IMR-90 (cell line): ENCODE data around the gene NBPF26. TPM values are rescaled to one million over a fixed set of nuclear protein-coding genes. Genes with fewer than 3 reads are reported as not detected.
"Not testable (repeated sequence)": the region's sequence is repeated elsewhere in the genome, so short reads cannot be mapped to it uniquely, and the experiment has no call there.

Source experiments
- ATAC-seq: fragments of 200-7000 bp; cut with Tn5 transposase; 2 replicates; pipeline ENCODE4 v1.9.1; 2020; ENCODE audit warnings: low read depth, mild to moderate bottlenecking, moderate library complexity
- BruUV-seq: library from RNA; stranded (reverse); fragments of 400-500 nt; replicated peaks from 2 replicates; lab custom pipeline; 2021; lab: Mats Ljungman, UMichigan
- CTCF ChIA-PET: fragments of 300-600 bp; formaldehyde crosslinking; extraction: SDS; loops from one replicate; lab custom pipeline; 2021; ENCODE audit warnings: antibody characterized with exemption; lab: Yijun Ruan, JAX
- POLR2A ChIA-PET: fragments of 300-600 bp; sonication (Branson Sonifier 250); formaldehyde crosslinking; loops from one replicate; lab custom pipeline; 2022; ENCODE audit warnings: antibody characterized with exemption; ENCODE audit not compliant: unreplicated experiment; lab: Charles Lee
- DNase-seq: peaks from one replicate; pipeline ENCODE4 v3.0.0; 2013
- H2AFZ ChIP-seq: replicated peaks from 2 replicates; pipeline ENCODE3; 2013; ENCODE audit warnings: low read length, mild to moderate bottlenecking; ENCODE audit not compliant: poor library complexity
- H2AK5ac ChIP-seq: 2 replicates; pipeline ENCODE4 v1.6.1; 2013; ENCODE audit warnings: low read depth, low read length, inconsistent platforms
- H2AK9ac ChIP-seq: replicated peaks from 2 replicates; pipeline ENCODE3; 2013; ENCODE audit warnings: mild to moderate bottlenecking, low read depth, low read length, moderate library complexity; ENCODE audit not compliant: poor library complexity
- H2BK120ac ChIP-seq: 2 replicates; pipeline ENCODE4 v1.6.1; 2013; ENCODE audit warnings: low read depth, low read length, inconsistent platforms
- H2BK15ac ChIP-seq: 3 replicates; pipeline ENCODE4 v1.6.1; 2013; ENCODE audit warnings: low read depth, low read length, inconsistent platforms
- H2BK20ac ChIP-seq: 2 replicates; pipeline ENCODE4 v1.6.1; 2013; ENCODE audit warnings: low read depth, mild to moderate bottlenecking, inconsistent platforms, low read length, moderate library complexity
- H2BK5ac ChIP-seq: 2 replicates; pipeline ENCODE4 v1.6.1; 2013; ENCODE audit warnings: mild to moderate bottlenecking, low read depth, low read length, inconsistent platforms; ENCODE audit not compliant: poor library complexity, severe bottlenecking
- H3K14ac ChIP-seq: replicated peaks from 2 replicates; pipeline ENCODE4 v1.6.1; 2013; ENCODE audit warnings: low read depth, low read length, inconsistent platforms
- H3K18ac ChIP-seq: 2 replicates; pipeline ENCODE4 v1.6.1; 2013; ENCODE audit warnings: low read depth, low read length, control low read depth
- H3K23ac ChIP-seq: 2 replicates; pipeline ENCODE4 v1.6.1; 2013; ENCODE audit warnings: low read depth, low read length, inconsistent platforms
- H3K27ac ChIP-seq: 2 replicates; pipeline ENCODE4 v1.5.1; 2013; ENCODE audit warnings: mild to moderate bottlenecking, control low read depth, low read length; ENCODE audit not compliant: insufficient read depth
- H3K27me3 ChIP-seq: 2 replicates; pipeline ENCODE4 v1.6.1; 2013; ENCODE audit warnings: low read length; ENCODE audit not compliant: control insufficient read depth, insufficient read depth
- H3K36me3 ChIP-seq: 2 replicates; pipeline ENCODE4 v1.6.1; 2013; ENCODE audit warnings: low read length, mixed read lengths; ENCODE audit not compliant: control insufficient read depth, insufficient read depth
- H3K4ac ChIP-seq: 2 replicates; pipeline ENCODE4 v1.6.1; 2013; ENCODE audit warnings: low read depth, low read length, inconsistent platforms
- H3K4me1 ChIP-seq: 2 replicates; pipeline ENCODE4 v1.6.1; 2013; ENCODE audit warnings: low read length, mixed read lengths; ENCODE audit not compliant: control insufficient read depth, insufficient read depth
- H3K4me2 ChIP-seq: 2 replicates; pipeline ENCODE4 v1.6.1; 2013; ENCODE audit warnings: low read depth, mild to moderate bottlenecking, control low read depth, low read length, moderate library complexity
- H3K4me3 ChIP-seq: 2 replicates; pipeline ENCODE4 v1.5.1; 2013; ENCODE audit warnings: low read depth, mild to moderate bottlenecking, control low read depth, low read length, moderate library complexity; ENCODE audit not compliant: insufficient read depth
- H3K56ac ChIP-seq: 2 replicates; pipeline ENCODE4 v1.6.1; 2013; ENCODE audit warnings: low read length, inconsistent platforms; ENCODE audit not compliant: insufficient read depth; ENCODE audit errors: extremely low read depth
- H3K79me1 ChIP-seq, 2 experiments: 2 replicates each; pipeline ENCODE4 v1.6.1; 2013; ENCODE audit warnings: low read length in 2 of 2, inconsistent platforms in 1 of 2, low read depth in 1 of 2
- H3K9ac ChIP-seq: 2 replicates; pipeline ENCODE4 v1.6.1; 2013; ENCODE audit warnings: low read depth, low read length, control low read depth
- H3K9me1 ChIP-seq: 2 replicates; pipeline ENCODE4 v1.6.1; 2013; ENCODE audit warnings: low read length, inconsistent platforms; ENCODE audit not compliant: insufficient read depth
- H3K9me3 ChIP-seq: 2 replicates; pipeline ENCODE4 v1.6.1; 2013; ENCODE audit warnings: low read length; ENCODE audit not compliant: control insufficient read depth, insufficient read depth
- H4K20me1 ChIP-seq: 2 replicates; pipeline ENCODE4 v1.6.1; 2013; ENCODE audit warnings: low read length, inconsistent platforms; ENCODE audit not compliant: insufficient read depth
- H4K5ac ChIP-seq: 2 replicates; pipeline ENCODE4 v1.6.1; 2013; ENCODE audit warnings: mild to moderate bottlenecking, low read depth, low read length, control low read depth
- H4K8ac ChIP-seq, 2 experiments: 2 replicates each; pipeline ENCODE4 v1.6.1; 2013; ENCODE audit warnings: low read depth in 2 of 2, low read length in 2 of 2, control low read depth in 1 of 2, inconsistent platforms in 1 of 2
- H4K91ac ChIP-seq: 2 replicates; pipeline ENCODE4 v1.6.1; 2013; ENCODE audit warnings: low read depth, low read length, inconsistent platforms; ENCODE audit not compliant: insufficient read depth
- WGBS, 2 experiments: methylation state at CpG; one replicate each; pipeline versions ENCODE4 v1.1.5 to v1.1.7; 2013; ENCODE audit warnings: missing lambda C conversion rate in 2 of 2; ENCODE audit not compliant: insufficient read length in 1 of 2; ENCODE audit errors: extremely low coverage in 2 of 2; 5-methylcytosine and 5-hydroxymethylcytosine counted together
- dilution Hi-C: fragments of 300-500 bp; cut with HindIII; formaldehyde crosslinking; loops from one replicate; pipeline ENCODE4 v1.14.3; 2018; ENCODE audit warnings: low sequenced_read_pairs; ENCODE audit not compliant: unreplicated experiment
- in situ Hi-C: fragments of 300-500 bp; cut with MboI; formaldehyde crosslinking; loops from 3 replicates; pipeline ENCODE4 v1.14.3; 2019; ENCODE audit warnings: low sequenced_read_pairs, inconsistent platforms, mixed read lengths
- intact Hi-C: fragments of 100-400 bp; cut with micrococcal nuclease; formaldehyde crosslinking; loops from 2 replicates; pipeline ENCODE4 v1.10.0; 2022
- polyA plus RNA-seq, 3 experiments: library from polyadenylated mRNA; depleted of rRNA; stranded (reverse); fragments of >200 nt; gene quantifications; 2 replicates each; pipeline ENCODE4 v1.2.3, GENCODE V29; 2012; ENCODE audit warnings: low replicate concordance in 1 of 3
- total RNA-seq: library from RNA; depleted of rRNA; stranded (reverse); fragments of >200 nt; gene quantifications from 2 replicates; pipeline ENCODE4 v1.2.3, GENCODE V29; 2012

The NBPF26 gene
- total and polyA plus RNA-seq, 2 of the 4 experiments (the other 2 are of a cell fraction), result 11.3 to 13.1 TPM

DNA sequence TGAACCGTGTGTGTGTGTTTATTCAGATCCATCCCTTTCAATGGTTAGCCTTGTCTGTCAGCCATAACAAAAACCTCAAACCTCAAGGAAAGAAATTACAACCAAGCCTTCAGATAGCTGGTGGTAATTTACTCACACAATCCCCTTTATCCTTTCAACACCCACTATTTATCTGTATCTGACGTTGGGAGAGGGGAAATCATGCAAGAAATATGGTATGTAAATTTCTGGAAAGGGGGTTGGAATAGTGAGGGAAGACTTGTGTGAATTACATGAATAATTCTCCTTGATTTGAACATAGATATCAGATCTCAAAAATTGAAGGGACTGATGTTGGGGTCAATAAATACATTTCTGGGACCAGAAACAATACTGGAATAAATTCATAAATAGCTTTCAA is 42.8 kb upstream of the NBPF26 start:
- H3K4me3 ChIP-seq, H2BK15ac ChIP-seq, H2BK120ac ChIP-seq, H4K8ac ChIP-seq, H3K9me1 ChIP-seq, H2AFZ ChIP-seq, ATAC-seq, H2AK5ac ChIP-seq, H4K91ac ChIP-seq, H3K36me3 ChIP-seq, H3K27ac ChIP-seq, H3K9me3 ChIP-seq, H3K79me1 ChIP-seq, in situ Hi-C loops, H3K4me2 ChIP-seq, H4K5ac ChIP-seq, H3K14ac ChIP-seq, H2BK5ac ChIP-seq, intact Hi-C loops, H3K4me1 ChIP-seq, H2AK9ac ChIP-seq, dilution Hi-C loops, H3K27me3 ChIP-seq, H3K18ac ChIP-seq, CTCF ChIA-PET, H3K23ac ChIP-seq, H3K9ac ChIP-seq, H3K4ac ChIP-seq, H4K20me1 ChIP-seq, H2BK20ac ChIP-seq, DNase-seq, BruUV-seq, H3K56ac ChIP-seq, POLR2A ChIA-PET: not testable (repeated sequence)
- no CpG with 5 or more reads among the region's 2 CpGs for WGBS, 2 experiments

DNA sequence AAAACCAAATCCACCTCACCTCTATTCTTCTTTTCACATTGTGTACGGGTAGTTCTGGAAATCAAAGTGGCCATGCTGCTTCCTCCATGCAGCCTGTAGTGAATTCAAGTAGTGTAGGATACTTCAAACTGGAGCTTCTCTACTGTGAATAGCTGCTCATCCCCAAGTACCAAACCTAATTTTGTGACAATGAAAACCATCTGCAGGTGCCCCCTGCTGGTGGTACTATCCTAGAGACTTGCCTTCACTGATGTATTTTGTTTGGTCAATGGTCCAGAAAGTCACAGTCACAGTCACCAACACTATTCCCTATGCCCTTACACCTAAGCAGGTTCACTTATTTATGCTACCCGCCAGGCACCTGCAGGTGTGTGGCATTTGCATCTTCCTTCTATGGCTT is 39.3 kb upstream of the NBPF26 start:
- H3K27me3 ChIP-seq, H3K4me3 ChIP-seq, H2BK15ac ChIP-seq, H3K23ac ChIP-seq, H3K79me1 ChIP-seq, H4K91ac ChIP-seq, CTCF ChIA-PET, H2AK5ac ChIP-seq, H4K8ac ChIP-seq, H3K18ac ChIP-seq, intact Hi-C loops, H4K20me1 ChIP-seq, BruUV-seq, H3K4me2 ChIP-seq, POLR2A ChIA-PET, H2BK120ac ChIP-seq, H2BK20ac ChIP-seq, H2AK9ac ChIP-seq, H3K27ac ChIP-seq, H3K9me3 ChIP-seq, DNase-seq, H4K5ac ChIP-seq, H2BK5ac ChIP-seq, H3K9ac ChIP-seq, dilution Hi-C loops, H3K9me1 ChIP-seq, H3K4ac ChIP-seq, H3K56ac ChIP-seq, in situ Hi-C loops, H2AFZ ChIP-seq, H3K14ac ChIP-seq, H3K4me1 ChIP-seq, H3K36me3 ChIP-seq: not testable (repeated sequence)
- ATAC-seq, result peak; percentile 87
- no CpG with 5 or more reads among the region's 2 CpGs for WGBS, 2 experiments
